ENCODE data around the gene AMBRA1.

AMBRA1 gene

GRCh38 chr11:46351606-46352005 lies 242.2 kb downstream of the AMBRA1 start:
- Histone ChIP-seq H3K27me3 (ENCODE audit: insufficient read depth, poor library complexity, severe bottlenecking) (no peaks in the 10 kb centered on the region), H3K4me3 (replicated peaks; ENCODE audit: insufficient read depth, low read length) (no peak overlapping the region), H3K27ac (replicated peaks) (peak overlapping the region; percentile 43)
- TF ChIP-seq GABPA (IDR thresholded peaks at IDR 0.05; ENCODE audit: low read depth) (no peak), SPI1 (IDR thresholded peaks at IDR 0.05; ENCODE audit: borderline replicate concordance, low read depth) (no peak), POLR2AphosphoS5 (IDR thresholded peaks at IDR 0.05; ENCODE audit: low read depth) (no peak)
- TF ChIP-seq, protein P1, sequence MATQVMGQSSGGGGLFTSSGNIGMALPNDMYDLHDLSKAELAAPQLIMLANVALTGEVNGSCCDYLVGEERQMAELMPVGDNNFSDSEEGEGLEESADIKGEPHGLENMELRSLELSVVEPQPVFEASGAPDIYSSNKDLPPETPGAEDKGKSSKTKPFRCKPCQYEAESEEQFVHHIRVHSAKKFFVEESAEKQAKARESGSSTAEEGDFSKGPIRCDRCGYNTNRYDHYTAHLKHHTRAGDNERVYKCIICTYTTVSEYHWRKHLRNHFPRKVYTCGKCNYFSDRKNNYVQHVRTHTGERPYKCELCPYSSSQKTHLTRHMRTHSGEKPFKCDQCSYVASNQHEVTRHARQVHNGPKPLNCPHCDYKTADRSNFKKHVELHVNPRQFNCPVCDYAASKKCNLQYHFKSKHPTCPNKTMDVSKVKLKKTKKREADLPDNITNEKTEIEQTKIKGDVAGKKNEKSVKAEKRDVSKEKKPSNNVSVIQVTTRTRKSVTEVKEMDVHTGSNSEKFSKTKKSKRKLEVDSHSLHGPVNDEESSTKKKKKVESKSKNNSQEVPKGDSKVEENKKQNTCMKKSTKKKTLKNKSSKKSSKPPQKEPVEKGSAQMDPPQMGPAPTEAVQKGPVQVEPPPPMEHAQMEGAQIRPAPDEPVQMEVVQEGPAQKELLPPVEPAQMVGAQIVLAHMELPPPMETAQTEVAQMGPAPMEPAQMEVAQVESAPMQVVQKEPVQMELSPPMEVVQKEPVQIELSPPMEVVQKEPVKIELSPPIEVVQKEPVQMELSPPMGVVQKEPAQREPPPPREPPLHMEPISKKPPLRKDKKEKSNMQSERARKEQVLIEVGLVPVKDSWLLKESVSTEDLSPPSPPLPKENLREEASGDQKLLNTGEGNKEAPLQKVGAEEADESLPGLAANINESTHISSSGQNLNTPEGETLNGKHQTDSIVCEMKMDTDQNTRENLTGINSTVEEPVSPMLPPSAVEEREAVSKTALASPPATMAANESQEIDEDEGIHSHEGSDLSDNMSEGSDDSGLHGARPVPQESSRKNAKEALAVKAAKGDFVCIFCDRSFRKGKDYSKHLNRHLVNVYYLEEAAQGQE (IDR thresholded peaks at IDR 0.05; ENCODE audit: insufficient replicate concordance, low read depth) = no peak
- TF ChIP-seq, protein P2, sequence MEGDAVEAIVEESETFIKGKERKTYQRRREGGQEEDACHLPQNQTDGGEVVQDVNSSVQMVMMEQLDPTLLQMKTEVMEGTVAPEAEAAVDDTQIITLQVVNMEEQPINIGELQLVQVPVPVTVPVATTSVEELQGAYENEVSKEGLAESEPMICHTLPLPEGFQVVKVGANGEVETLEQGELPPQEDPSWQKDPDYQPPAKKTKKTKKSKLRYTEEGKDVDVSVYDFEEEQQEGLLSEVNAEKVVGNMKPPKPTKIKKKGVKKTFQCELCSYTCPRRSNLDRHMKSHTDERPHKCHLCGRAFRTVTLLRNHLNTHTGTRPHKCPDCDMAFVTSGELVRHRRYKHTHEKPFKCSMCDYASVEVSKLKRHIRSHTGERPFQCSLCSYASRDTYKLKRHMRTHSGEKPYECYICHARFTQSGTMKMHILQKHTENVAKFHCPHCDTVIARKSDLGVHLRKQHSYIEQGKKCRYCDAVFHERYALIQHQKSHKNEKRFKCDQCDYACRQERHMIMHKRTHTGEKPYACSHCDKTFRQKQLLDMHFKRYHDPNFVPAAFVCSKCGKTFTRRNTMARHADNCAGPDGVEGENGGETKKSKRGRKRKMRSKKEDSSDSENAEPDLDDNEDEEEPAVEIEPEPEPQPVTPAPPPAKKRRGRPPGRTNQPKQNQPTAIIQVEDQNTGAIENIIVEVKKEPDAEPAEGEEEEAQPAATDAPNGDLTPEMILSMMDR (IDR thresholded peaks at IDR 0.05; ENCODE audit: insufficient read depth, low read length) = no peak
- no peak for DNase-seq (ENCODE audit: low read depth in 1 of 2, low spot score in 1 of 2)

GRCh38 chr11:46351148-46351547 lies 242.7 kb downstream of the AMBRA1 start:
- no peak for DNase-seq (ENCODE audit: low read depth in 1 of 2, low spot score in 1 of 2)
- Histone ChIP-seq H3K27ac (replicated peaks) (no peak overlapping the region), H3K4me3 (replicated peaks; ENCODE audit: insufficient read depth, low read length) (no peak overlapping the region), H3K27me3 (ENCODE audit: insufficient read depth, poor library complexity, severe bottlenecking) (no peaks in the 10 kb centered on the region)
- TF ChIP-seq, protein P2 (IDR thresholded peaks at IDR 0.05; ENCODE audit: insufficient read depth, low read length) = no peak
- no peak for TF ChIP-seq GABPA (IDR thresholded peaks at IDR 0.05; ENCODE audit: low read depth)
- no peak for TF ChIP-seq POLR2AphosphoS5 (IDR thresholded peaks at IDR 0.05; ENCODE audit: low read depth)

DNA sequence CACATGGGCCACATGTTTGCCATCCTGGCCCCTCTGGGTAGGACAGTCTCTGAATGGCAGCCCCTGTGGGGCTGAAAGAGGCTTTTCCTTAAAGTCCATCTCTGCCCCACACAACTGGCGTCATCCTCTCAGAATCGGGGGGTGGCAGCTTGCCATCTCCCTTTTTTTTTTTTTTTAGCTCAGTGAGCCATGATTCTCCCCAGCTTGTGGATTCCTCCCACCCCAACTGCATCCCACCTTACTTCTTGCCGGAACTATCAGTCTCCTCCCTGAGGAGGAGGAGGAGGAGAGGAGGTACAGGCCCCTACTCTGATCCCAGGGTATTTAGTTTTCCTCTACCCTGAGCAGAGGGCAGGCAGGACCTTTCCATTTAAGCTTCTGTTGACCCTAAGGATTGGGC lies 243.1 kb downstream of the AMBRA1 start:
- TF ChIP-seq GABPA (IDR thresholded peaks at IDR 0.05; ENCODE audit: low read depth) = no peak
- TF ChIP-seq, protein P1 (IDR thresholded peaks at IDR 0.05; ENCODE audit: insufficient replicate concordance, low read depth) = no peak
- TF ChIP-seq POLR2AphosphoS5 (IDR thresholded peaks at IDR 0.05; ENCODE audit: low read depth) = no peak
- TF ChIP-seq, protein P2 (IDR thresholded peaks at IDR 0.05; ENCODE audit: insufficient read depth, low read length) = no peak
- TF ChIP-seq SPI1 (IDR thresholded peaks at IDR 0.05; ENCODE audit: borderline replicate concordance, low read depth) = no peak
- no peak overlapping the region for H3K27ac ChIP-seq (replicated peaks)
- H3K4me3 ChIP-seq (replicated peaks; ENCODE audit: insufficient read depth, low read length) = no peak overlapping the region
- no peak for DNase-seq (ENCODE audit: low read depth in 1 of 2, low spot score in 1 of 2)
- no peaks in the 10 kb centered on the region for H3K27me3 ChIP-seq (ENCODE audit: insufficient read depth, poor library complexity, severe bottlenecking)
